ENCODE measurements around the gene ALKBH4. TPM values are rescaled to one million over a fixed set of nuclear protein-coding genes. Genes with fewer than 3 reads are reported as not detected.
"Not testable (repeated sequence)": the region's sequence is repeated elsewhere in the genome, so short reads cannot be mapped to it uniquely, and the experiment has no call there.

The ALKBH4 gene
- total RNA-seq (2022) (13.8 and 15.0 TPM in 2 replicates), Bru-seq, nascent RNA (percentile 57 among the genes with signal in this experiment), BruChase-seq, experiment 1, labeled RNA remaining after a 2-hour chase (percentile 64 among the genes with signal in this experiment), BruChase-seq, experiment 2, labeled RNA remaining after a 6-hour chase (percentile 61 among the genes with signal in this experiment)
- long read RNA-seq, transcript ALKBH4-201 (3 exons, 2,105 nt): major isoform, 31 of 44 reads
- long read RNA-seq, partial matches to known transcripts: 0 of 44 reads
- long read RNA-seq, other reads (novel, unspliced or antisense): 9 of 44 reads

GRCh38 chr7:102464577-102465280 is at the start of gene ALKBH4, which contains the start of gene LRWD1:
ALKBH4 (minus strand) TSS chr7:102464863; CDS start chr7:102464836, 27 bp downstream.
LRWD1 (plus strand) TSS chr7:102464984; CDS start chr7:102465081, 97 bp downstream.
- DNase-seq: peak; percentile 92 to 95
- no peaks in the 10 kb centered on the region for H3K27me3 Mint-ChIP-seq (ENCODE audit: insufficient read depth, unreplicated experiment)
- Histone ChIP-seq H3K4me3 (ENCODE audit: low read depth, low read length) (peak within 1 kb of the TSS; percentile 67), H3K36me3 (ENCODE audit: control insufficient read depth, insufficient read depth, low read length) (no peaks in the 10 kb centered on the region; the same call in none of the 2 replicates), H3K27me3 (replicated peaks; ENCODE audit: control insufficient read depth, insufficient read depth, low read length) (no peaks in the 10 kb centered on the region), H3K9me3 (no peaks in the 10 kb centered on the region), H3K4me1 (peaks cover 5% of the 10 kb centered on the region; the same call in 1 of the 2 replicates)
- H3K9me3 Mint-ChIP-seq (ENCODE audit: unreplicated experiment): no peaks in the 10 kb centered on the region
- H3K4me3 Mint-ChIP-seq (ENCODE audit: unreplicated experiment): peak within 1 kb of the TSS; percentile 87
- ChIA-PET CTCF (interaction anchor here (0.6 to 1.1 kb wide), 2 partner anchors 14 to 60 kb away, joined by 3 to 7 read pairs (median 3); no protein-coding TSS in a partner anchor), POLR2A (interaction anchor here (1.0 kb wide), 1 partner anchor 69 kb away, joined by 5 read pairs; the partner anchor contains the start of gene PRKRIP1)
- intact Hi-C loops (cut with micrococcal nuclease; ENCODE audit: unreplicated experiment): no loop called here
- peak in 1 of 2 experiments; percentile 10 for TF ChIP-seq CTCF (IDR thresholded peaks at IDR 0.05; ENCODE audit: insufficient read depth in 1 of 2, low read depth in 1 of 2, low read length in 1 of 2, severe bottlenecking in 1 of 2, unreplicated experiment in 1 of 2)
- BruUV-seq (replicated peaks): no TSS peak
- H3K4me1 Mint-ChIP-seq (ENCODE audit: low read depth, unreplicated experiment): peaks cover 8% of the 10 kb centered on the region
- peak within 1 kb of the TSS; percentile 71 for H3K27ac Mint-ChIP-seq (ENCODE audit: unreplicated experiment)
- H3K36me3 Mint-ChIP-seq (ENCODE audit: insufficient read depth, unreplicated experiment): peaks cover 29% of the 10 kb centered on the region

- H3K27ac Mint-ChIP-seq (ENCODE audit: unreplicated experiment); BruUV-seq (replicated peaks); H3K9me3 ChIP-seq; intact Hi-C loops (cut with micrococcal nuclease; ENCODE audit: unreplicated experiment); H3K36me3 Mint-ChIP-seq (ENCODE audit: insufficient read depth, unreplicated experiment); H3K36me3 ChIP-seq (ENCODE audit: control insufficient read depth, insufficient read depth, low read length); H3K27me3 ChIP-seq (replicated peaks; ENCODE audit: control insufficient read depth, insufficient read depth, low read length); H3K27me3 Mint-ChIP-seq (ENCODE audit: insufficient read depth, unreplicated experiment); H3K9me3 Mint-ChIP-seq (ENCODE audit: unreplicated experiment); H3K4me1 ChIP-seq; H3K4me1 Mint-ChIP-seq (ENCODE audit: low read depth, unreplicated experiment); DNase-seq; CTCF ChIA-PET; H3K4me3 ChIP-seq (ENCODE audit: low read depth, low read length); POLR2A ChIA-PET: not testable (repeated sequence)
- peak overlapping the region; percentile 11 for H3K4me3 Mint-ChIP-seq (ENCODE audit: unreplicated experiment)
Measured at GRCh38 chr7:102512642-102513221, 48.1 kb upstream of the ALKBH4 start.

- H3K36me3 Mint-ChIP-seq (ENCODE audit: insufficient read depth, unreplicated experiment); CTCF ChIA-PET; H3K27ac Mint-ChIP-seq (ENCODE audit: unreplicated experiment): not testable (repeated sequence)
Measured at GRCh38 chr7:102511860-102512522, 47.3 kb upstream of the ALKBH4 start.

GRCh38 chr7:102510575-102510974 is 45.9 kb upstream of the ALKBH4 start:
- H3K27me3 Mint-ChIP-seq (ENCODE audit: insufficient read depth, unreplicated experiment); H3K36me3 Mint-ChIP-seq (ENCODE audit: insufficient read depth, unreplicated experiment); H3K4me3 Mint-ChIP-seq (ENCODE audit: unreplicated experiment); CTCF ChIA-PET; POLR2A ChIA-PET; DNase-seq; H3K36me3 ChIP-seq (ENCODE audit: control insufficient read depth, insufficient read depth, low read length); H3K9me3 Mint-ChIP-seq (ENCODE audit: unreplicated experiment); H3K4me3 ChIP-seq (ENCODE audit: low read depth, low read length); H3K4me1 Mint-ChIP-seq (ENCODE audit: low read depth, unreplicated experiment); H3K27me3 ChIP-seq (replicated peaks; ENCODE audit: control insufficient read depth, insufficient read depth, low read length); intact Hi-C loops (cut with micrococcal nuclease; ENCODE audit: unreplicated experiment); H3K27ac Mint-ChIP-seq (ENCODE audit: unreplicated experiment); H3K4me1 ChIP-seq; H3K9me3 ChIP-seq; BruUV-seq (replicated peaks): not testable (repeated sequence)

More at GRCh38 chr7:102511860-102512522, 47.3 kb upstream of the ALKBH4 start:
- POLR2A ChIA-PET; DNase-seq; H3K4me3 Mint-ChIP-seq (ENCODE audit: unreplicated experiment); H3K4me1 Mint-ChIP-seq (ENCODE audit: low read depth, unreplicated experiment); BruUV-seq (replicated peaks); H3K27me3 Mint-ChIP-seq (ENCODE audit: insufficient read depth, unreplicated experiment); H3K9me3 Mint-ChIP-seq (ENCODE audit: unreplicated experiment); H3K4me1 ChIP-seq; H3K36me3 ChIP-seq (ENCODE audit: control insufficient read depth, insufficient read depth, low read length); H3K27me3 ChIP-seq (replicated peaks; ENCODE audit: control insufficient read depth, insufficient read depth, low read length); H3K9me3 ChIP-seq; intact Hi-C loops (cut with micrococcal nuclease; ENCODE audit: unreplicated experiment); H3K4me3 ChIP-seq (ENCODE audit: low read depth, low read length): not testable (repeated sequence)

GRCh38 chr7:102507410-102508088 is 42.9 kb upstream of the ALKBH4 start:
- H3K27me3 Mint-ChIP-seq (ENCODE audit: insufficient read depth, unreplicated experiment); H3K9me3 ChIP-seq; H3K4me3 ChIP-seq (ENCODE audit: low read depth, low read length); BruUV-seq (replicated peaks); H3K4me1 Mint-ChIP-seq (ENCODE audit: low read depth, unreplicated experiment); H3K27me3 ChIP-seq (replicated peaks; ENCODE audit: control insufficient read depth, insufficient read depth, low read length); H3K36me3 Mint-ChIP-seq (ENCODE audit: insufficient read depth, unreplicated experiment); intact Hi-C loops (cut with micrococcal nuclease; ENCODE audit: unreplicated experiment); CTCF ChIA-PET; DNase-seq; POLR2A ChIA-PET; H3K27ac Mint-ChIP-seq (ENCODE audit: unreplicated experiment); H3K36me3 ChIP-seq (ENCODE audit: control insufficient read depth, insufficient read depth, low read length); H3K9me3 Mint-ChIP-seq (ENCODE audit: unreplicated experiment); H3K4me1 ChIP-seq; H3K4me3 Mint-ChIP-seq (ENCODE audit: unreplicated experiment): not testable (repeated sequence)

Measured in Caco-2 (cell line).